IMR-90 (cell line): Measurements from ENCODE around the gene MAGI2. TPM values are rescaled to one million over a fixed set of nuclear protein-coding genes. Genes with fewer than 3 reads are reported as not detected.

Experiments used
- ATAC-seq: fragments of 200-7000 bp; cut with Tn5 transposase; 2 replicates; pipeline ENCODE4 v1.9.1; 2020; ENCODE audit warnings: low read depth, mild to moderate bottlenecking, moderate library complexity
- BruUV-seq: library from RNA; stranded (reverse); fragments of 400-500 nt; replicated peaks from 2 replicates; lab custom pipeline; 2021; lab: Mats Ljungman, UMichigan
- CTCF ChIA-PET: fragments of 300-600 bp; formaldehyde crosslinking; extraction: SDS; loops from one replicate; lab custom pipeline; 2021; ENCODE audit warnings: antibody characterized with exemption; lab: Yijun Ruan, JAX
- POLR2A ChIA-PET: fragments of 300-600 bp; sonication (Branson Sonifier 250); formaldehyde crosslinking; loops from one replicate; lab custom pipeline; 2022; ENCODE audit warnings: antibody characterized with exemption; ENCODE audit not compliant: unreplicated experiment; lab: Charles Lee
- DNase-seq: peaks from one replicate; pipeline ENCODE4 v3.0.0; 2013
- H2AFZ ChIP-seq: replicated peaks from 2 replicates; pipeline ENCODE3; 2013; ENCODE audit warnings: low read length, mild to moderate bottlenecking; ENCODE audit not compliant: poor library complexity
- H2AK5ac ChIP-seq: 2 replicates; pipeline ENCODE4 v1.6.1; 2013; ENCODE audit warnings: low read depth, low read length, inconsistent platforms
- H2AK9ac ChIP-seq: replicated peaks from 2 replicates; pipeline ENCODE3; 2013; ENCODE audit warnings: mild to moderate bottlenecking, low read depth, low read length, moderate library complexity; ENCODE audit not compliant: poor library complexity
- H2BK120ac ChIP-seq: 2 replicates; pipeline ENCODE4 v1.6.1; 2013; ENCODE audit warnings: low read depth, low read length, inconsistent platforms
- H2BK15ac ChIP-seq: 3 replicates; pipeline ENCODE4 v1.6.1; 2013; ENCODE audit warnings: low read depth, low read length, inconsistent platforms
- H2BK20ac ChIP-seq: 2 replicates; pipeline ENCODE4 v1.6.1; 2013; ENCODE audit warnings: low read depth, mild to moderate bottlenecking, inconsistent platforms, low read length, moderate library complexity
- H2BK5ac ChIP-seq: 2 replicates; pipeline ENCODE4 v1.6.1; 2013; ENCODE audit warnings: mild to moderate bottlenecking, low read depth, low read length, inconsistent platforms; ENCODE audit not compliant: poor library complexity, severe bottlenecking
- H3K14ac ChIP-seq: replicated peaks from 2 replicates; pipeline ENCODE4 v1.6.1; 2013; ENCODE audit warnings: low read depth, low read length, inconsistent platforms
- H3K18ac ChIP-seq: 2 replicates; pipeline ENCODE4 v1.6.1; 2013; ENCODE audit warnings: low read depth, low read length, control low read depth
- H3K23ac ChIP-seq: 2 replicates; pipeline ENCODE4 v1.6.1; 2013; ENCODE audit warnings: low read depth, low read length, inconsistent platforms
- H3K27ac ChIP-seq: 2 replicates; pipeline ENCODE4 v1.5.1; 2013; ENCODE audit warnings: mild to moderate bottlenecking, control low read depth, low read length; ENCODE audit not compliant: insufficient read depth
- H3K27me3 ChIP-seq: 2 replicates; pipeline ENCODE4 v1.6.1; 2013; ENCODE audit warnings: low read length; ENCODE audit not compliant: control insufficient read depth, insufficient read depth
- H3K36me3 ChIP-seq: 2 replicates; pipeline ENCODE4 v1.6.1; 2013; ENCODE audit warnings: low read length, mixed read lengths; ENCODE audit not compliant: control insufficient read depth, insufficient read depth
- H3K4ac ChIP-seq: 2 replicates; pipeline ENCODE4 v1.6.1; 2013; ENCODE audit warnings: low read depth, low read length, inconsistent platforms
- H3K4me1 ChIP-seq: 2 replicates; pipeline ENCODE4 v1.6.1; 2013; ENCODE audit warnings: low read length, mixed read lengths; ENCODE audit not compliant: control insufficient read depth, insufficient read depth
- H3K4me2 ChIP-seq: 2 replicates; pipeline ENCODE4 v1.6.1; 2013; ENCODE audit warnings: low read depth, mild to moderate bottlenecking, control low read depth, low read length, moderate library complexity
- H3K4me3 ChIP-seq: 2 replicates; pipeline ENCODE4 v1.5.1; 2013; ENCODE audit warnings: low read depth, mild to moderate bottlenecking, control low read depth, low read length, moderate library complexity; ENCODE audit not compliant: insufficient read depth
- H3K56ac ChIP-seq: 2 replicates; pipeline ENCODE4 v1.6.1; 2013; ENCODE audit warnings: low read length, inconsistent platforms; ENCODE audit not compliant: insufficient read depth; ENCODE audit errors: extremely low read depth
- H3K79me1 ChIP-seq, 2 experiments: 2 replicates each; pipeline ENCODE4 v1.6.1; 2013; ENCODE audit warnings: low read length in 2 of 2, inconsistent platforms in 1 of 2, low read depth in 1 of 2
- H3K9ac ChIP-seq: 2 replicates; pipeline ENCODE4 v1.6.1; 2013; ENCODE audit warnings: low read depth, low read length, control low read depth
- H3K9me1 ChIP-seq: 2 replicates; pipeline ENCODE4 v1.6.1; 2013; ENCODE audit warnings: low read length, inconsistent platforms; ENCODE audit not compliant: insufficient read depth
- H3K9me3 ChIP-seq: 2 replicates; pipeline ENCODE4 v1.6.1; 2013; ENCODE audit warnings: low read length; ENCODE audit not compliant: control insufficient read depth, insufficient read depth
- H4K20me1 ChIP-seq: 2 replicates; pipeline ENCODE4 v1.6.1; 2013; ENCODE audit warnings: low read length, inconsistent platforms; ENCODE audit not compliant: insufficient read depth
- H4K5ac ChIP-seq: 2 replicates; pipeline ENCODE4 v1.6.1; 2013; ENCODE audit warnings: mild to moderate bottlenecking, low read depth, low read length, control low read depth
- H4K8ac ChIP-seq, 2 experiments: 2 replicates each; pipeline ENCODE4 v1.6.1; 2013; ENCODE audit warnings: low read depth in 2 of 2, low read length in 2 of 2, control low read depth in 1 of 2, inconsistent platforms in 1 of 2
- H4K91ac ChIP-seq: 2 replicates; pipeline ENCODE4 v1.6.1; 2013; ENCODE audit warnings: low read depth, low read length, inconsistent platforms; ENCODE audit not compliant: insufficient read depth
- BHLHE40 ChIP-seq: fragments of 150-350 bp; IDR thresholded peaks from 2 replicates; pipeline ENCODE4 v1.6.1; 2016; ENCODE audit warnings: mild to moderate bottlenecking, low read depth, low read length
- CEBPB ChIP-seq: IDR thresholded peaks from 2 replicates; pipeline ENCODE4 v1.6.1; 2012; ENCODE audit warnings: low read depth, low read length, improper control_type of control experiment
- CHD1 ChIP-seq: IDR thresholded peaks from 2 replicates; pipeline ENCODE4 v1.6.1; 2012; ENCODE audit warnings: low read depth, low read length, improper control_type of control experiment
- FOS ChIP-seq: fragments of 150-350 bp; IDR thresholded peaks from 2 replicates; pipeline ENCODE4 v1.6.1; 2016; ENCODE audit warnings: low read depth, low read length
- MAFK ChIP-seq: IDR thresholded peaks from 2 replicates; pipeline ENCODE4 v1.6.1; 2012; ENCODE audit warnings: low read depth, low read length, improper control_type of control experiment
- MAZ ChIP-seq: IDR thresholded peaks from 2 replicates; pipeline ENCODE4 v1.6.1; 2012; ENCODE audit warnings: low read depth, mild to moderate bottlenecking, low read length, improper control_type of control experiment, moderate library complexity, borderline replicate concordance
- MXI1 ChIP-seq: IDR thresholded peaks from 2 replicates; pipeline ENCODE4 v1.6.1; 2012; ENCODE audit warnings: low read depth, mild to moderate bottlenecking, low read length, moderate library complexity, borderline replicate concordance
- NFE2L2 ChIP-seq: fragments of 150-350 bp; IDR thresholded peaks from 2 replicates; pipeline ENCODE4 v1.6.1; 2016; ENCODE audit warnings: low read depth, mild to moderate bottlenecking, low read length
- POLR2A ChIP-seq: IDR thresholded peaks from 2 replicates; pipeline ENCODE4 v1.6.1; 2012; ENCODE audit warnings: mild to moderate bottlenecking, low read depth, low read length
- RAD21 ChIP-seq: IDR thresholded peaks from 2 replicates; pipeline ENCODE4 v1.6.1; 2012; ENCODE audit warnings: low read length, improper control_type of control experiment
- RCOR1 ChIP-seq: IDR thresholded peaks from 2 replicates; pipeline ENCODE4 v1.6.1; 2012; ENCODE audit warnings: mild to moderate bottlenecking, low read length, improper control_type of control experiment; ENCODE audit not compliant: insufficient replicate concordance
- RFX5 ChIP-seq: IDR thresholded peaks from 2 replicates; pipeline ENCODE4 v1.8.0; 2012; ENCODE audit warnings: low read depth, mild to moderate bottlenecking, low read length, moderate library complexity
- SMC3 ChIP-seq: fragments of 150-350 bp; IDR thresholded peaks from 2 replicates; pipeline ENCODE4 v1.6.1; 2016; ENCODE audit warnings: low read depth, mild to moderate bottlenecking, antibody characterized with exemption, low read length, moderate library complexity
- USF2 ChIP-seq: fragments of 150-350 bp; IDR thresholded peaks from 2 replicates; pipeline ENCODE4 v1.6.1; 2017; ENCODE audit warnings: mild to moderate bottlenecking, antibody characterized with exemption, low read length, low read depth
- WGBS, 2 experiments: methylation state at CpG; one replicate each; pipeline versions ENCODE4 v1.1.5 to v1.1.7; 2013; ENCODE audit warnings: missing lambda C conversion rate in 2 of 2; ENCODE audit not compliant: insufficient read length in 1 of 2; ENCODE audit errors: extremely low coverage in 2 of 2; 5-methylcytosine and 5-hydroxymethylcytosine counted together
- dilution Hi-C: fragments of 300-500 bp; cut with HindIII; formaldehyde crosslinking; loops from one replicate; pipeline ENCODE4 v1.14.3; 2018; ENCODE audit warnings: low sequenced_read_pairs; ENCODE audit not compliant: unreplicated experiment
- in situ Hi-C: fragments of 300-500 bp; cut with MboI; formaldehyde crosslinking; loops from 3 replicates; pipeline ENCODE4 v1.14.3; 2019; ENCODE audit warnings: low sequenced_read_pairs, inconsistent platforms, mixed read lengths
- intact Hi-C: fragments of 100-400 bp; cut with micrococcal nuclease; formaldehyde crosslinking; loops from 2 replicates; pipeline ENCODE4 v1.10.0; 2022
- polyA plus RNA-seq, 3 experiments: library from polyadenylated mRNA; depleted of rRNA; stranded (reverse); fragments of >200 nt; gene quantifications; 2 replicates each; pipeline ENCODE4 v1.2.3, GENCODE V29; 2012; ENCODE audit warnings: low replicate concordance in 1 of 3
- total RNA-seq: library from RNA; depleted of rRNA; stranded (reverse); fragments of >200 nt; gene quantifications from 2 replicates; pipeline ENCODE4 v1.2.3, GENCODE V29; 2012
- TF ChIP-seq, protein P1 (sequence below): conservative IDR thresholded peaks from 2 replicates; pipeline ENCODE4 v1.5.1; 2012; ENCODE audit warnings: mild to moderate bottlenecking, low read depth, low read length, improper control_type of control experiment
- TF ChIP-seq, protein P2 (sequence below): fragments of 150-350 bp; IDR thresholded peaks from 2 replicates; pipeline ENCODE4 v1.6.1; 2016; ENCODE audit warnings: low read depth, mild to moderate bottlenecking, low read length, moderate library complexity, borderline replicate concordance

The MAGI2 gene
- total and polyA plus RNA-seq, 2 of the 4 experiments (the other 2 are of a cell fraction): 2.5 to 17.9 TPM

GRCh38 chr7:79216236-79216635 is 237.2 kb downstream of the MAGI2 start:
- peaks cover 3% of the 10 kb centered on the region; the same call in 1 of the 2 replicates for H3K9me1 ChIP-seq
- no peak overlapping the region for H3K56ac ChIP-seq
- H3K4me1 ChIP-seq: no peaks in the 10 kb centered on the region; the same call in 1 of the 2 replicates
- H3K27me3 ChIP-seq: no peaks in the 10 kb centered on the region
- H3K36me3 ChIP-seq: no peaks in the 10 kb centered on the region
- BruUV-seq: no TSS peak
- dilution Hi-C loops (no loop called here), intact Hi-C loops (no loop called here), in situ Hi-C loops (no loop called here)
- ChIA-PET POLR2A (no interaction called here), CTCF (no interaction called here)
- H2AK9ac ChIP-seq: no peak overlapping the region
- no peak overlapping the region for H3K18ac ChIP-seq
- no peak overlapping the region for H2AFZ ChIP-seq
- 78% methylated on average over 3 of the region's 4 CpGs; no CpG with 5 or more reads in 1 of the 2 experiments for WGBS, 2 experiments
- no peak overlapping the region for H4K8ac ChIP-seq
- no peak overlapping the region for H3K14ac ChIP-seq
- no peaks in the 10 kb centered on the region for H4K20me1 ChIP-seq
- 0 out of 2 replicates have a peak overlapping the region, but pooled peaks have one; percentile 7 for H2AK5ac ChIP-seq
- ATAC-seq (no peak), DNase-seq (no peak)
- H3K23ac ChIP-seq: no peak overlapping the region
- H4K5ac ChIP-seq: no peak overlapping the region
- no peak overlapping the region for H3K4me2 ChIP-seq
- H3K27ac ChIP-seq: no peak overlapping the region
- no peak overlapping the region for H3K4me3 ChIP-seq
- H3K9me3 ChIP-seq: no peaks in the 10 kb centered on the region
- H2BK15ac ChIP-seq: no peak overlapping the region
- TF ChIP-seq POLR2A: no peak
- TF ChIP-seq FOS: no peak
- no peak for TF ChIP-seq CEBPB
- TF ChIP-seq NFE2L2: no peak
- no peak for TF ChIP-seq MAZ
- no peak for TF ChIP-seq RAD21
- no peak for TF ChIP-seq RCOR1
- no peak for TF ChIP-seq USF2
- TF ChIP-seq, protein P1, sequence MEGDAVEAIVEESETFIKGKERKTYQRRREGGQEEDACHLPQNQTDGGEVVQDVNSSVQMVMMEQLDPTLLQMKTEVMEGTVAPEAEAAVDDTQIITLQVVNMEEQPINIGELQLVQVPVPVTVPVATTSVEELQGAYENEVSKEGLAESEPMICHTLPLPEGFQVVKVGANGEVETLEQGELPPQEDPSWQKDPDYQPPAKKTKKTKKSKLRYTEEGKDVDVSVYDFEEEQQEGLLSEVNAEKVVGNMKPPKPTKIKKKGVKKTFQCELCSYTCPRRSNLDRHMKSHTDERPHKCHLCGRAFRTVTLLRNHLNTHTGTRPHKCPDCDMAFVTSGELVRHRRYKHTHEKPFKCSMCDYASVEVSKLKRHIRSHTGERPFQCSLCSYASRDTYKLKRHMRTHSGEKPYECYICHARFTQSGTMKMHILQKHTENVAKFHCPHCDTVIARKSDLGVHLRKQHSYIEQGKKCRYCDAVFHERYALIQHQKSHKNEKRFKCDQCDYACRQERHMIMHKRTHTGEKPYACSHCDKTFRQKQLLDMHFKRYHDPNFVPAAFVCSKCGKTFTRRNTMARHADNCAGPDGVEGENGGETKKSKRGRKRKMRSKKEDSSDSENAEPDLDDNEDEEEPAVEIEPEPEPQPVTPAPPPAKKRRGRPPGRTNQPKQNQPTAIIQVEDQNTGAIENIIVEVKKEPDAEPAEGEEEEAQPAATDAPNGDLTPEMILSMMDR: no peak
- no peak for TF ChIP-seq SMC3
- TF ChIP-seq MXI1: no peak
- no peak for TF ChIP-seq BHLHE40
- TF ChIP-seq CHD1: no peak
- no peak for TF ChIP-seq RFX5
- no peak for TF ChIP-seq MAFK
- TF ChIP-seq, protein P2, sequence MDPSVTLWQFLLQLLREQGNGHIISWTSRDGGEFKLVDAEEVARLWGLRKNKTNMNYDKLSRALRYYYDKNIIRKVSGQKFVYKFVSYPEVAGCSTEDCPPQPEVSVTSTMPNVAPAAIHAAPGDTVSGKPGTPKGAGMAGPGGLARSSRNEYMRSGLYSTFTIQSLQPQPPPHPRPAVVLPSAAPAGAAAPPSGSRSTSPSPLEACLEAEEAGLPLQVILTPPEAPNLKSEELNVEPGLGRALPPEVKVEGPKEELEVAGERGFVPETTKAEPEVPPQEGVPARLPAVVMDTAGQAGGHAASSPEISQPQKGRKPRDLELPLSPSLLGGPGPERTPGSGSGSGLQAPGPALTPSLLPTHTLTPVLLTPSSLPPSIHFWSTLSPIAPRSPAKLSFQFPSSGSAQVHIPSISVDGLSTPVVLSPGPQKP: no peak
- no peak overlapping the region for H2BK120ac ChIP-seq
- peak overlapping the region; percentile 17; the same call in 1 of the 2 replicates for H3K4ac ChIP-seq
- no peak overlapping the region for H3K9ac ChIP-seq
- H4K91ac ChIP-seq: no peak overlapping the region
- H3K79me1 ChIP-seq: peaks cover 7 to 16% of the 10 kb centered on the region in 2 experiments; a peak in 3 of 4 replicates
- H2BK20ac ChIP-seq: peak overlapping the region; percentile 20; the same call in 1 of the 2 replicates
- no peak overlapping the region for H2BK5ac ChIP-seq
